WTC11 (cell line): ENCODE data around the gene PCSK7.

Experiments used
- GABPB1 ChIP-seq: sonication (generic); formaldehyde crosslinking; IDR thresholded peaks from 2 replicates; pipeline ENCODE4 v1.8.1; 2023; ENCODE audit warnings: mild to moderate bottlenecking, missing genetic modification reagents
- NFE2L1 ChIP-seq: sonication (generic); formaldehyde crosslinking; IDR thresholded peaks from 2 replicates; pipeline ENCODE4 v1.8.1; 2023; ENCODE audit warnings: missing genetic modification reagents
- TCF7 ChIP-seq: sonication (generic); formaldehyde crosslinking; IDR thresholded peaks from 2 replicates; pipeline ENCODE4 v1.8.0; 2022; ENCODE audit warnings: mild to moderate bottlenecking, low read depth, missing genetic modification reagents, moderate library complexity
- TEAD1 ChIP-seq: sonication (generic); formaldehyde crosslinking; IDR thresholded peaks from 2 replicates; pipeline ENCODE4 v1.8.0; 2022; ENCODE audit warnings: mild to moderate bottlenecking, missing genetic modification reagents
- ZNF138 ChIP-seq: sonication (generic); formaldehyde crosslinking; conservative IDR thresholded peaks from 2 replicates; pipeline ENCODE4 v1.8.1; 2022; ENCODE audit warnings: mild to moderate bottlenecking, moderate library complexity, missing genetic modification reagents
- TF ChIP-seq, protein P1 (sequence below): sonication (generic); formaldehyde crosslinking; conservative IDR thresholded peaks from 2 replicates; pipeline ENCODE4 v1.8.1; 2022; ENCODE audit warnings: mild to moderate bottlenecking, missing genetic modification reagents
- TF ChIP-seq, protein P2 (sequence below): fragments of 200-600 bp; IDR thresholded peaks from 2 replicates; pipeline ENCODE4 v1.8.0; 2022; ENCODE audit warnings: antibody characterized with exemption
- TF ChIP-seq, protein P3 (sequence below): sonication (generic); formaldehyde crosslinking; IDR thresholded peaks from 2 replicates; pipeline ENCODE4 v1.8.1; 2022; ENCODE audit warnings: low read depth, mild to moderate bottlenecking, moderate library complexity, missing genetic modification reagents, borderline replicate concordance
- TF ChIP-seq, protein P4 (sequence below): sonication (generic); formaldehyde crosslinking; conservative IDR thresholded peaks from 2 replicates; pipeline ENCODE4 v1.8.1; 2023; ENCODE audit warnings: mild to moderate bottlenecking, low read depth, missing genetic modification reagents, moderate library complexity
- TF ChIP-seq, protein P5 (sequence below): sonication (generic); formaldehyde crosslinking; IDR thresholded peaks from 2 replicates; pipeline ENCODE4 v1.8.1; 2022; ENCODE audit warnings: mild to moderate bottlenecking, moderate library complexity, missing genetic modification reagents
- TF ChIP-seq, protein P6 (sequence below): sonication (generic); formaldehyde crosslinking; IDR thresholded peaks from 2 replicates; pipeline ENCODE4 v1.8.0; 2022; ENCODE audit warnings: mild to moderate bottlenecking, missing genetic modification reagents
- TF ChIP-seq, protein P7 (sequence below): sonication (generic); formaldehyde crosslinking; IDR thresholded peaks from 2 replicates; pipeline ENCODE4 v1.8.1; 2023; ENCODE audit warnings: mild to moderate bottlenecking, missing genetic modification reagents

DNA sequence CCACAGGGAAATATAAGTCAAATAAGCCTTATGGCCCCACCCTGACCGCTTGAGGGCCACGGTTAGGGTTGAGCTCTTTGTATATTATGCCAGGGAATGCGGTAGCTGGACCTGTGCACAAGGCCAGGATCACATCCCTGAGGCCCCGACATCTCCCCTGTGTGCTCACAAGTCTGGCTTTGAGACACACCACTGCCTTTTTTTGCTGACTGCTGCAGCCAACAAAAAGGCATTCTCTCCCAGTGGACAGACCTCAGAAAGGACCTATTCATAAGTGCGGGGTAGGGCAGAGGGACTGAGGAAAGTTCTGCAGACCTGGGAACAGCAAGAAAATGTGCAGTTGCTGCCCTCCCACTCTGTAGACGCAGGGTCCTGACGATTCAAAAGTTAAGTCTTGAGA is 56.8 kb downstream of the PCSK7 start:
- TF ChIP-seq, protein P1, sequence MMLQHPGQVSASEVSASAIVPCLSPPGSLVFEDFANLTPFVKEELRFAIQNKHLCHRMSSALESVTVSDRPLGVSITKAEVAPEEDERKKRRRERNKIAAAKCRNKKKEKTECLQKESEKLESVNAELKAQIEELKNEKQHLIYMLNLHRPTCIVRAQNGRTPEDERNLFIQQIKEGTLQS (CRISPR knock-in tag): no peak
- TF ChIP-seq, protein P2, sequence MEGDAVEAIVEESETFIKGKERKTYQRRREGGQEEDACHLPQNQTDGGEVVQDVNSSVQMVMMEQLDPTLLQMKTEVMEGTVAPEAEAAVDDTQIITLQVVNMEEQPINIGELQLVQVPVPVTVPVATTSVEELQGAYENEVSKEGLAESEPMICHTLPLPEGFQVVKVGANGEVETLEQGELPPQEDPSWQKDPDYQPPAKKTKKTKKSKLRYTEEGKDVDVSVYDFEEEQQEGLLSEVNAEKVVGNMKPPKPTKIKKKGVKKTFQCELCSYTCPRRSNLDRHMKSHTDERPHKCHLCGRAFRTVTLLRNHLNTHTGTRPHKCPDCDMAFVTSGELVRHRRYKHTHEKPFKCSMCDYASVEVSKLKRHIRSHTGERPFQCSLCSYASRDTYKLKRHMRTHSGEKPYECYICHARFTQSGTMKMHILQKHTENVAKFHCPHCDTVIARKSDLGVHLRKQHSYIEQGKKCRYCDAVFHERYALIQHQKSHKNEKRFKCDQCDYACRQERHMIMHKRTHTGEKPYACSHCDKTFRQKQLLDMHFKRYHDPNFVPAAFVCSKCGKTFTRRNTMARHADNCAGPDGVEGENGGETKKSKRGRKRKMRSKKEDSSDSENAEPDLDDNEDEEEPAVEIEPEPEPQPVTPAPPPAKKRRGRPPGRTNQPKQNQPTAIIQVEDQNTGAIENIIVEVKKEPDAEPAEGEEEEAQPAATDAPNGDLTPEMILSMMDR: no peak
- TF ChIP-seq, protein P3, sequence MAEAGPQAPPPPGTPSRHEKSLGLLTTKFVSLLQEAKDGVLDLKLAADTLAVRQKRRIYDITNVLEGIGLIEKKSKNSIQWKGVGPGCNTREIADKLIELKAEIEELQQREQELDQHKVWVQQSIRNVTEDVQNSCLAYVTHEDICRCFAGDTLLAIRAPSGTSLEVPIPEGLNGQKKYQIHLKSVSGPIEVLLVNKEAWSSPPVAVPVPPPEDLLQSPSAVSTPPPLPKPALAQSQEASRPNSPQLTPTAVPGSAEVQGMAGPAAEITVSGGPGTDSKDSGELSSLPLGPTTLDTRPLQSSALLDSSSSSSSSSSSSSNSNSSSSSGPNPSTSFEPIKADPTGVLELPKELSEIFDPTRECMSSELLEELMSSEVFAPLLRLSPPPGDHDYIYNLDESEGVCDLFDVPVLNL (CRISPR knock-in tag): no peak
- TF ChIP-seq, protein P4, sequence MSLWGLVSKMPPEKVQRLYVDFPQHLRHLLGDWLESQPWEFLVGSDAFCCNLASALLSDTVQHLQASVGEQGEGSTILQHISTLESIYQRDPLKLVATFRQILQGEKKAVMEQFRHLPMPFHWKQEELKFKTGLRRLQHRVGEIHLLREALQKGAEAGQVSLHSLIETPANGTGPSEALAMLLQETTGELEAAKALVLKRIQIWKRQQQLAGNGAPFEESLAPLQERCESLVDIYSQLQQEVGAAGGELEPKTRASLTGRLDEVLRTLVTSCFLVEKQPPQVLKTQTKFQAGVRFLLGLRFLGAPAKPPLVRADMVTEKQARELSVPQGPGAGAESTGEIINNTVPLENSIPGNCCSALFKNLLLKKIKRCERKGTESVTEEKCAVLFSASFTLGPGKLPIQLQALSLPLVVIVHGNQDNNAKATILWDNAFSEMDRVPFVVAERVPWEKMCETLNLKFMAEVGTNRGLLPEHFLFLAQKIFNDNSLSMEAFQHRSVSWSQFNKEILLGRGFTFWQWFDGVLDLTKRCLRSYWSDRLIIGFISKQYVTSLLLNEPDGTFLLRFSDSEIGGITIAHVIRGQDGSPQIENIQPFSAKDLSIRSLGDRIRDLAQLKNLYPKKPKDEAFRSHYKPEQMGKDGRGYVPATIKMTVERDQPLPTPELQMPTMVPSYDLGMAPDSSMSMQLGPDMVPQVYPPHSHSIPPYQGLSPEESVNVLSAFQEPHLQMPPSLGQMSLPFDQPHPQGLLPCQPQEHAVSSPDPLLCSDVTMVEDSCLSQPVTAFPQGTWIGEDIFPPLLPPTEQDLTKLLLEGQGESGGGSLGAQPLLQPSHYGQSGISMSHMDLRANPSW: no peak
- TF ChIP-seq, protein P5, sequence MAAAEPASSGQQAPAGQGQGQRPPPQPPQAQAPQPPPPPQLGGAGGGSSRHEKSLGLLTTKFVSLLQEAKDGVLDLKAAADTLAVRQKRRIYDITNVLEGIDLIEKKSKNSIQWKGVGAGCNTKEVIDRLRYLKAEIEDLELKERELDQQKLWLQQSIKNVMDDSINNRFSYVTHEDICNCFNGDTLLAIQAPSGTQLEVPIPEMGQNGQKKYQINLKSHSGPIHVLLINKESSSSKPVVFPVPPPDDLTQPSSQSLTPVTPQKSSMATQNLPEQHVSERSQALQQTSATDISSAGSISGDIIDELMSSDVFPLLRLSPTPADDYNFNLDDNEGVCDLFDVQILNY (CRISPR knock-in tag): no peak
- TF ChIP-seq NFE2L1 (no peak), GABPB1 (CRISPR knock-in tag) (no peak), TEAD1 (CRISPR knock-in tag) (no peak), TCF7 (CRISPR knock-in tag) (no peak), ZNF138 (CRISPR knock-in tag) (no peak)
- TF ChIP-seq, protein P6, sequence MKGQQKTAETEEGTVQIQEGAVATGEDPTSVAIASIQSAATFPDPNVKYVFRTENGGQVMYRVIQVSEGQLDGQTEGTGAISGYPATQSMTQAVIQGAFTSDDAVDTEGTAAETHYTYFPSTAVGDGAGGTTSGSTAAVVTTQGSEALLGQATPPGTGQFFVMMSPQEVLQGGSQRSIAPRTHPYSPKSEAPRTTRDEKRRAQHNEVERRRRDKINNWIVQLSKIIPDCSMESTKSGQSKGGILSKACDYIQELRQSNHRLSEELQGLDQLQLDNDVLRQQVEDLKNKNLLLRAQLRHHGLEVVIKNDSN (CRISPR knock-in tag): no peak
- TF ChIP-seq, protein P7, sequence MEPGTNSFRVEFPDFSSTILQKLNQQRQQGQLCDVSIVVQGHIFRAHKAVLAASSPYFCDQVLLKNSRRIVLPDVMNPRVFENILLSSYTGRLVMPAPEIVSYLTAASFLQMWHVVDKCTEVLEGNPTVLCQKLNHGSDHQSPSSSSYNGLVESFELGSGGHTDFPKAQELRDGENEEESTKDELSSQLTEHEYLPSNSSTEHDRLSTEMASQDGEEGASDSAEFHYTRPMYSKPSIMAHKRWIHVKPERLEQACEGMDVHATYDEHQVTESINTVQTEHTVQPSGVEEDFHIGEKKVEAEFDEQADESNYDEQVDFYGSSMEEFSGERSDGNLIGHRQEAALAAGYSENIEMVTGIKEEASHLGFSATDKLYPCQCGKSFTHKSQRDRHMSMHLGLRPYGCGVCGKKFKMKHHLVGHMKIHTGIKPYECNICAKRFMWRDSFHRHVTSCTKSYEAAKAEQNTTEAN (CRISPR knock-in tag): no peak
